SHP77 (cell line): Measurements from ENCODE around the gene CDH12.

Experiments
- DNase-seq, 2 experiments: peaks; one replicate each; lab custom pipeline; 2025; lab: John Stamatoyannopoulos, UW

Gene CDH12

GRCh38 chr5:21709770-21710169, 1143.4 kb downstream of the CDH12 start:
- DNase-seq, result no peak

GRCh38 chr5:21704974-21705668, 1148.0 kb downstream of the CDH12 start:
- DNase-seq, result no peak

GRCh38 chr5:21701317-21701716, 1151.8 kb downstream of the CDH12 start:
- DNase-seq, result no peak
